Measurements from ENCODE around the gene LMBR1L.

The LMBR1L gene

DNA sequence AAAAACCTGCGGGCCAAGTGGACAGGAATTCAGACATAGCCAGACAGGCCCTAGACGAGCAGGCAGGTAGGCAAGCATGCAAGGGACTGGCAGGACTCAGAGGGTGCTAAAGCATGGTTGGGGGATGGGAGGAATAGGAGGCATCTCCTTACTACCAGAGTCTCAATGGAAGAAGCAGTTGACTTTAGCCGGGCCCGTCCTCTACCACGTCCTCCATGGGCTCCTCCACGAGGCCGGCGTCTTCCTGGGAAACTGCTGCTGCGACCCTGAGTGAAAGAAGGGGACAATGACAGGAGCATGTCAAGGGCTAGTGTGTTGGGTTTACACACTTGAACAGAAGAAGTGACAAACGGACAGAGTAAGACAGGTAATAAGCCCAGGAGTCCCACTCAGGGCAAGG is 61.7 kb downstream of the LMBR1L start:
- H3K4me3 ChIP-seq (ENCODE audit: low read depth in 1 of 5, low read length in 5 of 5), result no peak overlapping the region
- no peaks in the 10 kb centered on the region for H3K9me3 ChIP-seq (ENCODE audit: control insufficient read depth in 5 of 5, low read length in 5 of 5)
- H3K4me1 ChIP-seq (ENCODE audit: control insufficient read depth in 5 of 5, insufficient read depth in 5 of 5, low read length in 5 of 5), result no peaks in the 10 kb centered on the region
- no peak overlapping the region for H3K27ac ChIP-seq (ENCODE audit: low read depth, low read length)
- no peak overlapping the region for H3K9ac ChIP-seq (ENCODE audit: low read length in 5 of 5)
- H3K36me3 ChIP-seq (ENCODE audit: control insufficient read depth in 5 of 5, insufficient read depth in 5 of 5, low read length in 5 of 5), result peaks cover 10 to 100% (median 98%) of the 10 kb centered on the region in 5 donors
- no peaks in the 10 kb centered on the region for H3K27me3 ChIP-seq (ENCODE audit: control insufficient read depth in 5 of 5, insufficient read depth in 4 of 5, low read length in 5 of 5)
